ENCODE data around the gene SPON1. TPM values are rescaled to one million over a fixed set of nuclear protein-coding genes. Genes with fewer than 3 reads are reported as not detected.

SPON1 gene
- total and polyA plus RNA-seq, 2 experiments from 2014 or later, result 2.9 to 6.4 TPM

DNA sequence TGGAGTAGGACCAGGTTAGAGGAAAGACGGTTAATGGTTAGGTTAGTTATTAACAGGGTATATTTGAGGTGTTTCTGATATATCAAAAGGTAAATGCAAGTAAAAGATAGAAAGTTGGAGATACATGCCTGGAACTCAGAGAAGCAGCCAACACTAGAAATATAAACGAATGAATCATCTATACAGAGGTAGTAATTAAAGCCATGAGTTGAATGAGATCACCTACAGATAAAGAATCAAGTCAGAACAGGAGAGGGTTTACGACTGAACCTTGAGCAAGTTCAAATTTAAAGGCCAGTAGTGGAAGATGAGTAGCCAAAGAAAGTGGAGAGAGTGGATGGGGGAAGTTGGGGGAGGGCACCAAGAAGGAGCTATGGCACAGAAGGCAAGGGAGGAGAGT, 73.9 kb downstream of the SPON1 start (continued):
- TF ChIP-seq, protein P1, sequence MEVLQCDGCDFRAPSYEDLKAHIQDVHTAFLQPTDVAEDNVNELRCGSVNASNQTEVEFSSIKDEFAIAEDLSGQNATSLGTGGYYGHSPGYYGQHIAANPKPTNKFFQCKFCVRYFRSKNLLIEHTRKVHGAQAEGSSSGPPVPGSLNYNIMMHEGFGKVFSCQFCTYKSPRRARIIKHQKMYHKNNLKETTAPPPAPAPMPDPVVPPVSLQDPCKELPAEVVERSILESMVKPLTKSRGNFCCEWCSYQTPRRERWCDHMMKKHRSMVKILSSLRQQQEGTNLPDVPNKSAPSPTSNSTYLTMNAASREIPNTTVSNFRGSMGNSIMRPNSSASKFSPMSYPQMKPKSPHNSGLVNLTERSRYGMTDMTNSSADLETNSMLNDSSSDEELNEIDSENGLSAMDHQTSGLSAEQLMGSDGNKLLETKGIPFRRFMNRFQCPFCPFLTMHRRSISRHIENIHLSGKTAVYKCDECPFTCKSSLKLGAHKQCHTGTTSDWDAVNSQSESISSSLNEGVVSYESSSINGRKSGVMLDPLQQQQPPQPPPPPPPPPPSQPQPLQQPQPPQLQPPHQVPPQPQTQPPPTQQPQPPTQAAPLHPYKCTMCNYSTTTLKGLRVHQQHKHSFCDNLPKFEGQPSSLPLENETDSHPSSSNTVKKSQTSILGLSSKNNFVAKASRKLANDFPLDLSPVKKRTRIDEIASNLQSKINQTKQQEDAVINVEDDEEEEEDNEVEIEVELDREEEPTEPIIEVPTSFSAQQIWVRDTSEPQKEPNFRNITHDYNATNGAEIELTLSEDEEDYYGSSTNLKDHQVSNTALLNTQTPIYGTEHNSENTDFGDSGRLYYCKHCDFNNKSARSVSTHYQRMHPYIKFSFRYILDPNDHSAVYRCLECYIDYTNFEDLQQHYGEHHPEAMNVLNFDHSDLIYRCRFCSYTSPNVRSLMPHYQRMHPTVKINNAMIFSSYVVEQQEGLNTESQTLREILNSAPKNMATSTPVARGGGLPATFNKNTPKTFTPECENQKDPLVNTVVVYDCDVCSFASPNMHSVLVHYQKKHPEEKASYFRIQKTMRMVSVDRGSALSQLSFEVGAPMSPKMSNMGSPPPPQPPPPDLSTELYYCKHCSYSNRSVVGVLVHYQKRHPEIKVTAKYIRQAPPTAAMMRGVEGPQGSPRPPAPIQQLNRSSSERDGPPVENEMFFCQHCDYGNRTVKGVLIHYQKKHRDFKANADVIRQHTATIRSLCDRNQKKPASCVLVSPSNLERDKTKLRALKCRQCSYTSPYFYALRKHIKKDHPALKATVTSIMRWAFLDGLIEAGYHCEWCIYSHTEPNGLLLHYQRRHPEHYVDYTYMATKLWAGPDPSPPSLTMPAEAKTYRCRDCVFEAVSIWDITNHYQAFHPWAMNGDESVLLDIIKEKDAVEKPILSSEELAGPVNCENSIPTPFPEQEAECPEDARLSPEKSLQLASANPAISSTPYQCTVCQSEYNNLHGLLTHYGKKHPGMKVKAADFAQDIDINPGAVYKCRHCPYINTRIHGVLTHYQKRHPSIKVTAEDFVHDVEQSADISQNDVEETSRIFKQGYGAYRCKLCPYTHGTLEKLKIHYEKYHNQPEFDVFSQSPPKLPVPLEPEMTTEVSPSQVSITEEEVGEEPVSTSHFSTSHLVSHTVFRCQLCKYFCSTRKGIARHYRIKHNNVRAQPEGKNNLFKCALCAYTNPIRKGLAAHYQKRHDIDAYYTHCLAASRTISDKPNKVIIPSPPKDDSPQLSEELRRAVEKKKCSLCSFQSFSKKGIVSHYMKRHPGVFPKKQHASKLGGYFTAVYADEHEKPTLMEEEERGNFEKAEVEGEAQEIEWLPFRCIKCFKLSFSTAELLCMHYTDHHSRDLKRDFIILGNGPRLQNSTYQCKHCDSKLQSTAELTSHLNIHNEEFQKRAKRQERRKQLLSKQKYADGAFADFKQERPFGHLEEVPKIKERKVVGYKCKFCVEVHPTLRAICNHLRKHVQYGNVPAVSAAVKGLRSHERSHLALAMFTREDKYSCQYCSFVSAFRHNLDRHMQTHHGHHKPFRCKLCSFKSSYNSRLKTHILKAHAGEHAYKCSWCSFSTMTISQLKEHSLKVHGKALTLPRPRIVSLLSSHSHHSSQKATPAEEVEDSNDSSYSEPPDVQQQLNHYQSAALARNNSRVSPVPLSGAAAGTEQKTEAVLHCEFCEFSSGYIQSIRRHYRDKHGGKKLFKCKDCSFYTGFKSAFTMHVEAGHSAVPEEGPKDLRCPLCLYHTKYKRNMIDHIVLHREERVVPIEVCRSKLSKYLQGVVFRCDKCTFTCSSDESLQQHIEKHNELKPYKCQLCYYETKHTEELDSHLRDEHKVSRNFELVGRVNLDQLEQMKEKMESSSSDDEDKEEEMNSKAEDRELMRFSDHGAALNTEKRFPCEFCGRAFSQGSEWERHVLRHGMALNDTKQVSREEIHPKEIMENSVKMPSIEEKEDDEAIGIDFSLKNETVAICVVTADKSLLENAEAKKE (CRISPR knock-in tag; IDR thresholded peaks at IDR 0.05), result no peak
- no peak for TF ChIP-seq ETS1 (IDR thresholded peaks at IDR 0.05)

GRCh38 chr11:14041040-14041439, 78.5 kb downstream of the SPON1 start:
- ATAC-seq (peak; percentile 86), DNase-seq (ENCODE audit: low spot score) (peak; percentile 75)
- no peaks in the 10 kb centered on the region; the same call in 2 of the 3 replicates for H3K4me1 Mint-ChIP-seq

More at GRCh38 chr11:14041040-14041439, 78.5 kb downstream of the SPON1 start:
- Histone ChIP-seq H3K36me3 (ENCODE audit: insufficient read depth) (no peaks in the 10 kb centered on the region), H3K4me2 (no peak overlapping the region), H3K27me3 (ENCODE audit: insufficient read depth) (no peaks in the 10 kb centered on the region), H3K4me1 (ENCODE audit: insufficient read depth) (no peaks in the 10 kb centered on the region), H3K27ac (ENCODE audit: low read depth) (no peak overlapping the region), H3K9me2 (ENCODE audit: insufficient read depth) (no peaks in the 10 kb centered on the region), H4K20me1 (replicated peaks; ENCODE audit: insufficient read depth) (no peaks in the 10 kb centered on the region), H3F3A (replicated peaks; ENCODE audit: low read depth) (no peaks in the 10 kb centered on the region), H2AFZ (no peak overlapping the region), H3K79me2 (replicated peaks; ENCODE audit: insufficient read depth) (no peaks in the 10 kb centered on the region), H3K4me3 (no peak overlapping the region)
- Mint-ChIP-seq H3K36me3 (ENCODE audit: low read depth) (no peaks in the 10 kb centered on the region), H3K27ac (no peak overlapping the region), H3K9me3 (no peaks in the 10 kb centered on the region), H3K4me3 (no peak overlapping the region), H3K27me3 (ENCODE audit: insufficient read depth, low read depth, poor library complexity) (no peaks in the 10 kb centered on the region)
- TF ChIP-seq CTCF (conservative IDR thresholded peaks at IDR 0.05; ENCODE audit: low read depth in 2 of 2) (peak; percentile 70 to 73), JUNB (IDR thresholded peaks at IDR 0.05; ENCODE audit: unreplicated experiment) (no peak)
